ENCODE data around the gene ZNF493.

GRCh38 chr19:21430675-21431074, 33.7 kb downstream of the ZNF493 start:
- TF ChIP-seq CTCF (IDR thresholded peaks at IDR 0.05; ENCODE audit: extremely low read depth in 1 of 2, insufficient read depth in 1 of 2, low read depth in 1 of 2, low read length in 2 of 2) (no peak), POLR2AphosphoS5 (IDR thresholded peaks at IDR 0.05; ENCODE audit: insufficient read depth, low read depth, low read length) (no peak), POLR2A (IDR thresholded peaks at IDR 0.05; ENCODE audit: low read depth, low read length) (no peak), EZH2 (IDR thresholded peaks at IDR 0.05; ENCODE audit: borderline replicate concordance, low read depth, low read length, severe bottlenecking) (no peak), MAX (IDR thresholded peaks at IDR 0.05; ENCODE audit: insufficient read depth, insufficient read length) (no peak), MYC (IDR thresholded peaks at IDR 0.05; ENCODE audit: low read depth, low read length) (no peak), GATA2 (IDR thresholded peaks at IDR 0.05; ENCODE audit: insufficient read depth, insufficient read length, low read depth, low read length) (no peak), FOS (IDR thresholded peaks at IDR 0.05; ENCODE audit: borderline replicate concordance, insufficient read depth, low read length) (no peak), JUN (IDR thresholded peaks at IDR 0.05; ENCODE audit: borderline replicate concordance, insufficient read depth, insufficient read length, low read depth) (no peak)

Data from endothelial cell of umbilical vein (primary cell).